Fibroblast of pulmonary artery (primary cell): ENCODE data around the gene RPH3AL.

Source experiments
- DNase-seq: peaks from one replicate; pipeline ENCODE4 v3.0.0-alpha.2; 2010; ENCODE audit warnings: low read depth
- H3K4me3 ChIP-seq: replicated peaks from 2 replicates; pipeline ENCODE4 v1.5.1; 2011; ENCODE audit warnings: low read depth, mild to moderate bottlenecking, control low read depth, low read length, moderate library complexity
- CTCF ChIP-seq: IDR thresholded peaks from 2 replicates; pipeline ENCODE4 v1.5.1; 2011; ENCODE audit warnings: mild to moderate bottlenecking, control low read depth, low read length, inconsistent platforms; ENCODE audit errors: missing control alignments

The RPH3AL gene

GRCh38 chr17:327296-327695, 25.3 kb downstream of the RPH3AL start:
- no peak overlapping the region for H3K4me3 ChIP-seq
- no peak for DNase-seq
- no peak for TF ChIP-seq CTCF

GRCh38 chr17:326010-326621, 26.5 kb downstream of the RPH3AL start:
- no peak for TF ChIP-seq CTCF
- no peak overlapping the region for H3K4me3 ChIP-seq
- DNase-seq: no peak

DNA sequence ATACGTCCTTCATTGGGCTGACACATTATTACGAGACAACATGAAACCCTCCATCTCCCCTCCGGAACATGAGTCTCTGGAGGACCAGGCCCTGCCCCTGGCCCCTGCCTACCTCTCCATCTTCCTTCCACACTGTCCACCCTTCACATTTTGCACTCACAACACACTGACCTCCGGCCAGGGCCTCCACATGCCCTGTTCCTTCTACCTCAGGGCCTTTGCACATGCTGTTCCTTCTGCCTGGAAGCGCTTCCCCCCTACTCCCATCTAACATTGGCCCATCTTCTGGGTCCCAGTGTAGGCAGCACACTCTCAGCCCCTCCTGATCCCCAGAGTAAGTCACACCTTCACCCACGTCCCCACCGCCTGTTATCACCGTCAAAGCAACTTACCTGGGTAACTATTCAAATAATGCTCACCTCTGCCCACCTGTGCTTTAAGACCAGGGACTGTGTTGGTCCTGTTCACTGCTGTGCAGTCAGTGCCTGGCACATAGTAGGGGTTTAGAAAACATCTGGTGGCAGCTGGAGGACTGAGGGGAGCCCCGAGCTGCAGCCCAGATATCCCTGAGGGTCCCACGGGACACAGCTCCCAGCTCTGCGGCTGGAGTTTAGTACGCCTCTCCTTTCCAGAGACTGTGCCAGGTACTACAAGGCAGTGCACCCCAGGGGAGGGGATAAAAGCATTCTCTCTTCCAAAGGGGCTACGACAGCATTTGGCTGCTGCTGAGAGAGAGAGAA, 27.2 kb downstream of the RPH3AL start:
- no peak for TF ChIP-seq CTCF
- no peak overlapping the region for H3K4me3 ChIP-seq
- no peak for DNase-seq

DNA sequence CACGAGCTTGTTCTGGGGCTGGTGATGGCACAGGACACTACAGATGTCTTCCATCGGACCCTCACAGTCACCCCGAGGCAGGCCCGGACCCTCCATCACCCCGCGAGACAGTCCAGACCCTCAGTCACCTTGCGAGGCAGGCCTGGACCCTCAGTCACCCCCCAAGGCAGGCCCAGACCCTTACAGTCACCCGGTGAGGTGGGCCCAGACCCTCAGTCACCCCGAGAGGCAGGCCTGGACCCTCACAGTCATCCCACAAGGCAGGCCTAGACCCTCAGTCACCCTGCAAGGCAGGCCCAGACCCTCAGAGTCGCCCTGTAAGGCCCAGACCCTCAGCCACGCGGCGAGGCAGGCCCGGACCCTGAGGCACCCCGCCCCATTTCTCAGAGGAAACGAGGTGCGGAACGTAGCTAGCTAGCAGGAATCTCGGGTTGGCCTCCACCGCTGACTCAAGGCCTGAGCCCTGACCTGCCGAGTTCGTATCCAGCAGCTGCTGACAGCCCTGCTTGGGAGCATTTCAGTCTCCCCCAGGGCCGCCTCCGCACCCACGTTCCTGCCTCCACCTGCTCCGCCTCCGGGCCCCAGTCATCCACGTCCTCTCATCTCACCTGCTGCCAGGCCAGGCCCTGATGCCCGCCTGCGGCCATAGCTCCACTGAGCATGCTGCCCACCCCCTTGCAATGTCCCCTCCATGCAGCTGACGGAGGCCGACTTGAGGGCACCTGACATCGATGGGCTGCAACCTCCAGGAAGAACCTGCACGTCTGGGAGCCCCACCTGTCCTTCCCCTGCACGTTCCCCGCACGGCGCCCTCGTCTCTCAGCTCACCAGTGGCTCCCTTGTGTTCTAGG, 28.7 kb downstream of the RPH3AL start:
- H3K4me3 ChIP-seq: no peak overlapping the region
- no peak for TF ChIP-seq CTCF
- DNase-seq: no peak

DNA sequence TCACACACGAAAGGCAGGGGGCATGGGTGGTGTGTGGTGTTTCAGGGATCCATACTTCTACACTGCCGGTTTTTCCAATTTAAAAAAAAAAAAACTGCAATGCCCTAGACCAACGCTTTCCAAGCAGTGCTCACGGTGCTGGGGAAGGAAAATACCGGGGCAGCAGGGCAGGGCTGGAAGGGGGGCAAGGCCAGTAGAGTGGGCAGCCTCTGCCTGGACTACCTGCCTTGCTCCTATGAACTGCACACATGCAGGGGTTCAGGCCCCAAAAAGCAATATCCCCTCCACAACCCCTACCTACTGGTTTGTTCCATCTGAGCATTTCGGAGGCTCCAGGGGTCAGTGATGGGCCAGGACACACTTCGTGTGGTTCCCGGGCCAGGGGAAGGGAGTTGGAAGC, 29.4 kb downstream of the RPH3AL start:
- DNase-seq: no peak
- TF ChIP-seq CTCF: no peak

DNA sequence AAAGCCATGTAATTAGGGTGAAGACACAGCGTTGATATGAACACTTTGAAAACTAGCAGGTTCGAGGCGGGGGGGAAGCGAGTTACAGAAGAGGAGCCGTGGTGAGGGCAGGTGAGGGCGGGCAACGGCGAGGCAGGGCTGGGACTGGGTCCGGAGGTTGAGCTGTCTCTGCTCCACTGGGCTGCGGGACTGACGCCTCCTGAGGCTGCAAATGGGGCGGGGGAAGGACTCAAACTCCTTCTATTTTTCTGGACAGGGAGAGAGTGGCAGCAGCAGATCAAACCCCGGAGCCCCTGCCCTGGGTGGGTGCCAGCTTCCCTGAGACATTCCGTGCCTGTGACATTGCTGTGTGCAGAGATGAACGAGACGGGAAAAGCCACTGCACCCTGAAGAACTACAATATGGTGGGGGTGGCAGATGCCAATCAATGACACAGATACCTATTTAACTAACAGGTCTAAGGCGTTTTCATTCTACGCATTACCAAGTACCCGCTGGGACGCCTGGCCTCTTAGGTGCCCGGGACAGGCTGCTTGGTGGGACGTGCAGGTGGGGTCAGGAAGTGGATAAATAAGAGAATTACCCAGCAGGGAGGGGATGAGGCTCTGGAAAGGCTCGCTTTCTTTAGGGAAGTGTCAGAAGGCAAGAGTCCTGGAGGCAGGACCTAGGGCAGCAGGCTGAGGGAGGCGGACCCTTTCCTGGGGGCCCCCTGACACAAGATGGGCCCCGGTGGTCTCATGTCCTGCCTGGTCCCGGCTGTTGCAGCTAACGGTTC, 30.4 kb downstream of the RPH3AL start:
- no peak for DNase-seq
- no peak overlapping the region for H3K4me3 ChIP-seq
- no peak for TF ChIP-seq CTCF

More for the DNA sequence above, 29.4 kb downstream of the RPH3AL start:
- no peak overlapping the region for H3K4me3 ChIP-seq
